Neuronal stem cell (in vitro differentiated cells): ENCODE data around the gene TIAM2.

Experiments used
- DNase-seq: peaks from one replicate; pipeline ENCODE4 v3.0.0-alpha.2; 2013; ENCODE audit warnings: low spot score
- H2AFZ ChIP-seq: one replicate; pipeline ENCODE4 v1.6.1; 2013; ENCODE audit warnings: mild to moderate bottlenecking, low read length, inconsistent platforms
- H2AK5ac ChIP-seq: 2 replicates; pipeline ENCODE4 v1.6.1; 2013; ENCODE audit warnings: low read depth, mild to moderate bottlenecking, inconsistent platforms, low read length, moderate library complexity, mixed read lengths
- H2BK120ac ChIP-seq: 2 replicates; pipeline ENCODE4 v1.6.1; 2013; ENCODE audit warnings: low read depth, mild to moderate bottlenecking, inconsistent platforms, low read length, moderate library complexity, mixed read lengths
- H2BK12ac ChIP-seq: one replicate; pipeline ENCODE4 v1.6.1; 2013; ENCODE audit warnings: low read length, inconsistent platforms
- H2BK15ac ChIP-seq: 2 replicates; pipeline ENCODE4 v1.6.1; 2013; ENCODE audit warnings: mild to moderate bottlenecking, low read length, inconsistent platforms, mixed read lengths
- H2BK5ac ChIP-seq: one replicate; pipeline ENCODE4 v1.6.1; 2013; ENCODE audit warnings: inconsistent platforms, mild to moderate bottlenecking, low read length, moderate library complexity
- H3K14ac ChIP-seq: one replicate; pipeline ENCODE4 v1.6.1; 2013; ENCODE audit warnings: low read length, inconsistent platforms
- H3K18ac ChIP-seq: 2 replicates; pipeline ENCODE4 v1.6.1; 2013; ENCODE audit warnings: low read length, inconsistent platforms
- H3K23ac ChIP-seq: 2 replicates; pipeline ENCODE4 v1.6.1; 2013; ENCODE audit warnings: low read depth, mild to moderate bottlenecking, mixed read lengths, low read length, inconsistent platforms; ENCODE audit not compliant: poor library complexity
- H3K27ac ChIP-seq: replicated peaks from 3 replicates; pipeline ENCODE4 v1.5.1; 2013; ENCODE audit warnings: low read length, inconsistent platforms
- H3K27me3 ChIP-seq, 3 experiments: 2 replicates each; pipeline ENCODE4 v1.6.1; 2013; ENCODE audit warnings: low read length in 3 of 3, mild to moderate bottlenecking in 2 of 3, inconsistent platforms in 1 of 3, low read depth in 1 of 3, mixed read lengths in 1 of 3, moderate library complexity in 1 of 3; ENCODE audit not compliant: control insufficient read depth in 3 of 3, insufficient read depth in 3 of 3
- H3K36me3 ChIP-seq, 2 donors: replicated peaks in 1 of 2; 2 replicates each; pipeline ENCODE4 v1.6.1; 2013; ENCODE audit warnings: low read length in 2 of 2; ENCODE audit not compliant: control insufficient read depth in 2 of 2, insufficient read depth in 2 of 2
- H3K4ac ChIP-seq: 2 replicates; pipeline ENCODE4 v1.6.1; 2013; ENCODE audit warnings: inconsistent platforms, mild to moderate bottlenecking, low read length, moderate library complexity
- H3K4me1 ChIP-seq, 2 donors: 1 replicate in 1 of 2; 2 replicates in 1 of 2; pipeline ENCODE4 v1.6.1; 2013; ENCODE audit warnings: low read length in 2 of 2, low read depth in 1 of 2; ENCODE audit not compliant: control insufficient read depth in 2 of 2, insufficient read depth in 1 of 2
- H3K4me2 ChIP-seq: one replicate; pipeline ENCODE4 v1.6.1; 2013; ENCODE audit warnings: mild to moderate bottlenecking, low read length, inconsistent platforms; ENCODE audit not compliant: insufficient read depth, poor library complexity, severe bottlenecking
- H3K4me3 ChIP-seq, 2 donors: 2 replicates each; pipeline ENCODE4 v1.5.1; 2013; ENCODE audit warnings: low read length in 2 of 2, mild to moderate bottlenecking in 2 of 2, inconsistent platforms in 1 of 2, moderate library complexity in 1 of 2
- H3K79me1 ChIP-seq: one replicate; pipeline ENCODE4 v1.6.1; 2013; ENCODE audit warnings: low read depth, mild to moderate bottlenecking, inconsistent platforms, low read length, moderate library complexity
- H3K9ac ChIP-seq: one replicate; pipeline ENCODE4 v1.6.1; 2013; ENCODE audit warnings: mild to moderate bottlenecking, low read depth, low read length, inconsistent platforms; ENCODE audit not compliant: poor library complexity
- H3K9me3 ChIP-seq, 2 donors: replicated peaks in 1 of 2; 2 replicates each; pipeline versions ENCODE3 to v1.6.1; 2013; ENCODE audit warnings: low read length in 2 of 2, mild to moderate bottlenecking in 2 of 2, inconsistent platforms in 1 of 2, low read depth in 1 of 2, mixed read lengths in 1 of 2, moderate library complexity in 1 of 2; ENCODE audit not compliant: control insufficient read depth in 2 of 2, insufficient read depth in 1 of 2
- H4K8ac ChIP-seq: one replicate; pipeline ENCODE4 v1.6.1; 2013; ENCODE audit warnings: low read depth, mild to moderate bottlenecking, inconsistent platforms, low read length, moderate library complexity
- H4K91ac ChIP-seq: one replicate; pipeline ENCODE4 v1.6.1; 2013; ENCODE audit warnings: low read length, low read depth, mild to moderate bottlenecking, inconsistent platforms; ENCODE audit not compliant: poor library complexity
- WGBS, 2 donors: extraction: QIAGEN DNeasy Blood & Tissue Kit; methylation state at CpG; one replicate each; pipeline ENCODE4 v1.1.7; 2013; ENCODE audit warnings: missing lambda C conversion rate in 2 of 2, mixed read lengths in 1 of 2; ENCODE audit not compliant: insufficient read length in 2 of 2, insufficient replicate concordance in 1 of 2; ENCODE audit errors: extremely low coverage in 2 of 2; 5-methylcytosine and 5-hydroxymethylcytosine counted together

The TIAM2 gene

GRCh38 chr6:155040901-155041650 is 46.0 kb downstream of the TIAM2 start:
- WGBS, 2 donors, result no CpG with 5 or more reads among the region's 2 CpGs
- H3K18ac ChIP-seq, result no peak overlapping the region
- H2BK12ac ChIP-seq, result no peak overlapping the region

GRCh38 chr6:155041741-155042279 is 46.7 kb downstream of the TIAM2 start:
- no peaks in the 10 kb centered on the region for H3K27me3 ChIP-seq
- H4K8ac ChIP-seq, result no peak overlapping the region
- no peak overlapping the region for H2BK120ac ChIP-seq
- H3K4me2 ChIP-seq, result no peak overlapping the region
- H3K9ac ChIP-seq, result no peak overlapping the region
- H4K91ac ChIP-seq, result no peak overlapping the region
- no peak overlapping the region for H2BK15ac ChIP-seq
- peaks cover 0 to 3% of the 10 kb centered on the region in 2 donors for H3K9me3 ChIP-seq
- H2BK12ac ChIP-seq, result no peak overlapping the region
- H3K27ac ChIP-seq, result no peak overlapping the region
- H3K79me1 ChIP-seq, result no peaks in the 10 kb centered on the region
- no peak overlapping the region for H3K18ac ChIP-seq
- no peak overlapping the region for H3K4me3 ChIP-seq
- H3K4me1 ChIP-seq, result peaks cover 2 to 3% of the 10 kb centered on the region in 2 donors
- no peak overlapping the region for H3K14ac ChIP-seq
- no CpG with 5 or more reads among the region's 12 CpGs for WGBS, 2 donors
- H3K23ac ChIP-seq, result no peak overlapping the region
- H3K4ac ChIP-seq, result no peak overlapping the region
- H2BK5ac ChIP-seq, result no peak overlapping the region
- no peak overlapping the region for H2AFZ ChIP-seq
- no peaks in the 10 kb centered on the region for H3K36me3 ChIP-seq
- no peak overlapping the region for H2AK5ac ChIP-seq
- DNase-seq, result no peak

More at GRCh38 chr6:155040901-155041650, 46.0 kb downstream of the TIAM2 start:
- H3K4me2 ChIP-seq, result no peak overlapping the region
- no peak overlapping the region for H3K27ac ChIP-seq
- no peak for DNase-seq
- no peak overlapping the region for H3K9ac ChIP-seq
- no peak overlapping the region for H2AK5ac ChIP-seq
- H3K14ac ChIP-seq, result no peak overlapping the region
- H3K23ac ChIP-seq, result no peak overlapping the region
- H3K4me3 ChIP-seq, result no peak overlapping the region
- no peaks in the 10 kb centered on the region for H3K27me3 ChIP-seq
- H4K91ac ChIP-seq, result no peak overlapping the region
- no peak overlapping the region for H2AFZ ChIP-seq
- no peak overlapping the region for H2BK120ac ChIP-seq
- peaks cover 2 to 3% of the 10 kb centered on the region in 2 donors for H3K4me1 ChIP-seq
- H3K4ac ChIP-seq, result no peak overlapping the region
- no peaks in the 10 kb centered on the region for H3K79me1 ChIP-seq
- H2BK5ac ChIP-seq, result no peak overlapping the region
- no peak overlapping the region for H2BK15ac ChIP-seq
- peaks cover 0 to 4% of the 10 kb centered on the region in 2 donors for H3K9me3 ChIP-seq
- H3K36me3 ChIP-seq, result no peaks in the 10 kb centered on the region
- H4K8ac ChIP-seq, result no peak overlapping the region

GRCh38 chr6:155042983-155043382 is 47.9 kb downstream of the TIAM2 start:
- Histone ChIP-seq H3K36me3 (no peaks in the 10 kb centered on the region), H2BK12ac (no peak overlapping the region)
- WGBS, 2 donors, result no CpG with 5 or more reads among the region's 2 CpGs

GRCh38 chr6:155045561-155046404 is 50.7 kb downstream of the TIAM2 start:
- DNase-seq, result no peak
- Histone ChIP-seq H3K4ac (no peak overlapping the region), H3K23ac (no peak overlapping the region), H2BK15ac (no peak overlapping the region), H2BK120ac (no peak overlapping the region), H2AK5ac (no peak overlapping the region), H3K18ac (peak overlapping the region; percentile 72), H4K8ac (no peak overlapping the region), H3K4me1 (peaks cover 2% of the 10 kb centered on the region in 2 donors), H3K27me3 (no peaks in the 10 kb centered on the region), H2BK12ac (no peak overlapping the region), H3K4me2 (no peak overlapping the region), H2BK5ac (no peak overlapping the region), H4K91ac (no peak overlapping the region), H3K27ac (no peak overlapping the region), H3K14ac (no peak overlapping the region), H3K79me1 (no peaks in the 10 kb centered on the region), H3K9me3 (no peaks in the 10 kb centered on the region), H2AFZ (no peak overlapping the region), H3K4me3 (no peak overlapping the region), H3K9ac (peak overlapping the region; percentile 34), H3K36me3 (no peaks in the 10 kb centered on the region)
- WGBS, 2 donors, result no CpG with 5 or more reads among the region's 9 CpGs

More at GRCh38 chr6:155042983-155043382, 47.9 kb downstream of the TIAM2 start:
- H3K4me2 ChIP-seq, result no peak overlapping the region
- no peak overlapping the region for H2BK15ac ChIP-seq
- DNase-seq, result no peak
- no peak overlapping the region for H3K9ac ChIP-seq
- no peak overlapping the region for H2BK5ac ChIP-seq
- H3K14ac ChIP-seq, result no peak overlapping the region
- H3K4ac ChIP-seq, result no peak overlapping the region
- H3K27ac ChIP-seq, result no peak overlapping the region
- no peaks in the 10 kb centered on the region for H3K79me1 ChIP-seq
- H4K8ac ChIP-seq, result no peak overlapping the region
- no peaks in the 10 kb centered on the region for H3K9me3 ChIP-seq
- peaks cover 2 to 5% of the 10 kb centered on the region in 2 donors for H3K4me1 ChIP-seq
- H3K23ac ChIP-seq, result no peak overlapping the region
- H3K27me3 ChIP-seq, result no peaks in the 10 kb centered on the region
- H3K4me3 ChIP-seq, result no peak overlapping the region
- H2AFZ ChIP-seq, result no peak overlapping the region
- H3K18ac ChIP-seq, result no peak overlapping the region
- no peak overlapping the region for H4K91ac ChIP-seq
- H2BK120ac ChIP-seq, result no peak overlapping the region
- H2AK5ac ChIP-seq, result no peak overlapping the region
